HepG2 (cell line): ENCODE results near the gene KAT6B. TPM values are rescaled to one million over a fixed set of nuclear protein-coding genes. Genes with fewer than 3 reads are reported as not detected.

Source experiments
- CENPT ChIP-seq: sonication (generic); formaldehyde crosslinking; IDR thresholded peaks from 2 replicates; pipeline ENCODE4 v1.8.0; 2022; ENCODE audit warnings: low read depth, mild to moderate bottlenecking, moderate library complexity, missing genetic modification reagents
- GABPB1 ChIP-seq: IDR thresholded peaks from 2 replicates; pipeline ENCODE4 v1.6.1; 2016; ENCODE audit warnings: mild to moderate bottlenecking, missing genetic modification reagents, moderate library complexity, missing compliant biosample characterization
- HMG20B ChIP-seq: conservative IDR thresholded peaks from 2 replicates; pipeline ENCODE4 v1.6.1; 2016; ENCODE audit warnings: missing genetic modification reagents, missing compliant biosample characterization
- JUN ChIP-seq: sonication (generic); formaldehyde crosslinking; IDR thresholded peaks from 2 replicates; pipeline ENCODE4 v1.4.0; 2020; ENCODE audit warnings: mild to moderate bottlenecking, missing genetic modification reagents
- POGZ ChIP-seq: sonication (generic); formaldehyde crosslinking; IDR thresholded peaks from 2 replicates; pipeline ENCODE4 v1.4.0; 2020; ENCODE audit warnings: mild to moderate bottlenecking, missing genetic modification reagents
- SMAD9 ChIP-seq: sonication (generic); formaldehyde crosslinking; IDR thresholded peaks from 2 replicates; pipeline ENCODE4 v1.5.1; 2020; ENCODE audit warnings: mild to moderate bottlenecking, missing genetic modification reagents
- ZNF841 ChIP-seq: sonication (generic); formaldehyde crosslinking; IDR thresholded peaks from 2 replicates; pipeline ENCODE4 v1.8.1; 2023; ENCODE audit warnings: missing genetic modification reagents, borderline replicate concordance
- polyA plus RNA-seq, 8 experiments: library from polyadenylated mRNA; depleted of rRNA in 3 of 8; stranded (reverse) in 7 of 8; unstranded in 1 of 8; fragments of >200 nt; fragmentation: Illumina TruSeq in 4 of 8; extraction: Trizol in 4 of 8; gene quantifications; 2 replicates each; pipeline versions ENCODE4 v1.2.1 to v1.2.3, GENCODE V29; 2011 to 2016; ENCODE audit warnings: low read depth in 4 of 8, missing spikeins in 1 of 8, mixed read lengths in 1 of 8; ENCODE audit not compliant: insufficient read depth in 1 of 8
- total RNA-seq, 5 experiments: library from RNA; depleted of rRNA; stranded (reverse); fragments of >200 nt; fragmentation: Illumina TruSeq; extraction: Trizol; gene quantifications; 2 replicates each; pipeline ENCODE4 v1.2.3, GENCODE V29; 2016; ENCODE audit warnings: low read depth in 1 of 5
- TF ChIP-seq, protein P1 (sequence below): sonication (generic); formaldehyde crosslinking; IDR thresholded peaks from 2 replicates; pipeline ENCODE4 v1.5.0; 2020; ENCODE audit warnings: mild to moderate bottlenecking, missing genetic modification reagents, borderline replicate concordance
- TF ChIP-seq, protein P2 (sequence below): sonication (generic); formaldehyde crosslinking; IDR thresholded peaks from 2 replicates; pipeline ENCODE4 v1.9.0; 2021; ENCODE audit warnings: mild to moderate bottlenecking, missing genetic modification reagents

KAT6B gene
- total and polyA plus RNA-seq, 2 of the 13 experiments (the other 11 are each of a cell fraction or from before 2014, with no cell fraction given) = 3.0 to 9.5 TPM

DNA sequence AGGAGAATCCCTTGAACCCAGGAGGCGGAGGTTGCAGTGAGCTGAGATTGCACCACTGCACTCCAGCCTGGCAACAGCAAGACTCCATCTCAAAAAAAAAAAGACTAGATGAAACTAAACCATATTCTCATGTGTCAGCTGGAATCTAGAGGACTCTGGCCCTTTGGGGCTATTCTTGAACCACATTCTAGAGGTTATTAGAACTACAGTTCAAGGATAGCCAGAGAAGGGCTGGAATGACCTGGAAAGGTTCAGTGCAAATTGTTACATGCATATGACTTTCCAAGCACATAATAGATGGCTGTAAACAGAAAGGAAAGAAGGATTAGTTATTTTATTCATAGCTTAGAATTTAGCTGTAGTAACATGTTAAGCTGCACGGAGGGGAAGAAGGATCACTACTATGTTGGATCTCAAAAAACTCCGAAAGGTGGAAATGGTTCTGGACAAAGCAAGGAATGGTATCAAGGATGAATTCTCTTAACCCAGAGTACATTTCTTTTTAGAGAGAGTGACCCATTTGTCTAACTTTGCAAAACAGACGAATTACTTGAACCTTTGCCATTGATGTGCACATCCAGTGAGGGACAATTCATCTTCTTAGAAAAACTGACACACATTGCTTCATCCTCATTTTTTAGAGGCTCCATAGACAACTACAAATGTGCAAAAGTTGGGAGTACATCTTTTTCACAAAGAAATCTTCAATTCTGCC lies 161.1 kb downstream of the KAT6B start (continued):
- TF ChIP-seq CENPT = no peak
- TF ChIP-seq SMAD9 (CRISPR knock-in tag) = no peak
- TF ChIP-seq, protein P1, sequence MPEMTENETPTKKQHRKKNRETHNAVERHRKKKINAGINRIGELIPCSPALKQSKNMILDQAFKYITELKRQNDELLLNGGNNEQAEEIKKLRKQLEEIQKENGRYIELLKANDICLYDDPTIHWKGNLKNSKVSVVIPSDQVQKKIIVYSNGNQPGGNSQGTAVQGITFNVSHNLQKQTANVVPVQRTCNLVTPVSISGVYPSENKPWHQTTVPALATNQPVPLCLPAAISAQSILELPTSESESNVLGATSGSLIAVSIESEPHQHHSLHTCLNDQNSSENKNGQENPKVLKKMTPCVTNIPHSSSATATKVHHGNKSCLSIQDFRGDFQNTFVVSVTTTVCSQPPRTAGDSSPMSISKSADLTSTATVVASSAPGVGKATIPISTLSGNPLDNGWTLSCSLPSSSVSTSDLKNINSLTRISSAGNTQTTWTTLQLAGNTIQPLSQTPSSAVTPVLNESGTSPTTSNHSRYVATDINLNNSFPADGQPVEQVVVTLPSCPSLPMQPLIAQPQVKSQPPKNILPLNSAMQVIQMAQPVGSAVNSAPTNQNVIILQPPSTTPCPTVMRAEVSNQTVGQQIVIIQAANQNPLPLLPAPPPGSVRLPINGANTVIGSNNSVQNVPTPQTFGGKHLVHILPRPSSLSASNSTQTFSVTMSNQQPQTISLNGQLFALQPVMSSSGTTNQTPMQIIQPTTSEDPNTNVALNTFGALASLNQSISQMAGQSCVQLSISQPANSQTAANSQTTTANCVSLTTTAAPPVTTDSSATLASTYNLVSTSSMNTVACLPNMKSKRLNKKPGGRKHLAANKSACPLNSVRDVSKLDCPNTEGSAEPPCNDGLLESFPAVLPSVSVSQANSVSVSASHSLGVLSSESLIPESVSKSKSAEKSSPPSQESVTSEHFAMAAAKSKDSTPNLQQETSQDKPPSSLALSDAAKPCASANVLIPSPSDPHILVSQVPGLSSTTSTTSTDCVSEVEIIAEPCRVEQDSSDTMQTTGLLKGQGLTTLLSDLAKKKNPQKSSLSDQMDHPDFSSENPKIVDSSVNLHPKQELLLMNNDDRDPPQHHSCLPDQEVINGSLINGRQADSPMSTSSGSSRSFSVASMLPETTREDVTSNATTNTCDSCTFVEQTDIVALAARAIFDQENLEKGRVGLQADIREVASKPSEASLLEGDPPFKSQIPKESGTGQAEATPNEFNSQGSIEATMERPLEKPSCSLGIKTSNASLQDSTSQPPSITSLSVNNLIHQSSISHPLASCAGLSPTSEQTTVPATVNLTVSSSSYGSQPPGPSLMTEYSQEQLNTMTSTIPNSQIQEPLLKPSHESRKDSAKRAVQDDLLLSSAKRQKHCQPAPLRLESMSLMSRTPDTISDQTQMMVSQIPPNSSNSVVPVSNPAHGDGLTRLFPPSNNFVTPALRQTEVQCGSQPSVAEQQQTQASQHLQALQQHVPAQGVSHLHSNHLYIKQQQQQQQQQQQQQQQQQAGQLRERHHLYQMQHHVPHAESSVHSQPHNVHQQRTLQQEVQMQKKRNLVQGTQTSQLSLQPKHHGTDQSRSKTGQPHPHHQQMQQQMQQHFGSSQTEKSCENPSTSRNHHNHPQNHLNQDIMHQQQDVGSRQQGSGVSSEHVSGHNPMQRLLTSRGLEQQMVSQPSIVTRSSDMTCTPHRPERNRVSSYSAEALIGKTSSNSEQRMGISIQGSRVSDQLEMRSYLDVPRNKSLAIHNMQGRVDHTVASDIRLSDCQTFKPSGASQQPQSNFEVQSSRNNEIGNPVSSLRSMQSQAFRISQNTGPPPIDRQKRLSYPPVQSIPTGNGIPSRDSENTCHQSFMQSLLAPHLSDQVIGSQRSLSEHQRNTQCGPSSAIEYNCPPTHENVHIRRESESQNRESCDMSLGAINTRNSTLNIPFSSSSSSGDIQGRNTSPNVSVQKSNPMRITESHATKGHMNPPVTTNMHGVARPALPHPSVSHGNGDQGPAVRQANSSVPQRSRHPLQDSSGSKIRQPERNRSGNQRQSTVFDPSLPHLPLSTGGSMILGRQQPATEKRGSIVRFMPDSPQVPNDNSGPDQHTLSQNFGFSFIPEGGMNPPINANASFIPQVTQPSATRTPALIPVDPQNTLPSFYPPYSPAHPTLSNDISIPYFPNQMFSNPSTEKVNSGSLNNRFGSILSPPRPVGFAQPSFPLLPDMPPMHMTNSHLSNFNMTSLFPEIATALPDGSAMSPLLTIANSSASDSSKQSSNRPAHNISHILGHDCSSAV = no peak
- no peak for TF ChIP-seq JUN (CRISPR knock-in tag)
- no peak for TF ChIP-seq POGZ (CRISPR knock-in tag)
- TF ChIP-seq HMG20B (CRISPR knock-in tag) = no peak
- no peak for TF ChIP-seq GABPB1 (CRISPR knock-in tag)
- TF ChIP-seq ZNF841 (CRISPR knock-in tag) = no peak
- TF ChIP-seq, protein P2, sequence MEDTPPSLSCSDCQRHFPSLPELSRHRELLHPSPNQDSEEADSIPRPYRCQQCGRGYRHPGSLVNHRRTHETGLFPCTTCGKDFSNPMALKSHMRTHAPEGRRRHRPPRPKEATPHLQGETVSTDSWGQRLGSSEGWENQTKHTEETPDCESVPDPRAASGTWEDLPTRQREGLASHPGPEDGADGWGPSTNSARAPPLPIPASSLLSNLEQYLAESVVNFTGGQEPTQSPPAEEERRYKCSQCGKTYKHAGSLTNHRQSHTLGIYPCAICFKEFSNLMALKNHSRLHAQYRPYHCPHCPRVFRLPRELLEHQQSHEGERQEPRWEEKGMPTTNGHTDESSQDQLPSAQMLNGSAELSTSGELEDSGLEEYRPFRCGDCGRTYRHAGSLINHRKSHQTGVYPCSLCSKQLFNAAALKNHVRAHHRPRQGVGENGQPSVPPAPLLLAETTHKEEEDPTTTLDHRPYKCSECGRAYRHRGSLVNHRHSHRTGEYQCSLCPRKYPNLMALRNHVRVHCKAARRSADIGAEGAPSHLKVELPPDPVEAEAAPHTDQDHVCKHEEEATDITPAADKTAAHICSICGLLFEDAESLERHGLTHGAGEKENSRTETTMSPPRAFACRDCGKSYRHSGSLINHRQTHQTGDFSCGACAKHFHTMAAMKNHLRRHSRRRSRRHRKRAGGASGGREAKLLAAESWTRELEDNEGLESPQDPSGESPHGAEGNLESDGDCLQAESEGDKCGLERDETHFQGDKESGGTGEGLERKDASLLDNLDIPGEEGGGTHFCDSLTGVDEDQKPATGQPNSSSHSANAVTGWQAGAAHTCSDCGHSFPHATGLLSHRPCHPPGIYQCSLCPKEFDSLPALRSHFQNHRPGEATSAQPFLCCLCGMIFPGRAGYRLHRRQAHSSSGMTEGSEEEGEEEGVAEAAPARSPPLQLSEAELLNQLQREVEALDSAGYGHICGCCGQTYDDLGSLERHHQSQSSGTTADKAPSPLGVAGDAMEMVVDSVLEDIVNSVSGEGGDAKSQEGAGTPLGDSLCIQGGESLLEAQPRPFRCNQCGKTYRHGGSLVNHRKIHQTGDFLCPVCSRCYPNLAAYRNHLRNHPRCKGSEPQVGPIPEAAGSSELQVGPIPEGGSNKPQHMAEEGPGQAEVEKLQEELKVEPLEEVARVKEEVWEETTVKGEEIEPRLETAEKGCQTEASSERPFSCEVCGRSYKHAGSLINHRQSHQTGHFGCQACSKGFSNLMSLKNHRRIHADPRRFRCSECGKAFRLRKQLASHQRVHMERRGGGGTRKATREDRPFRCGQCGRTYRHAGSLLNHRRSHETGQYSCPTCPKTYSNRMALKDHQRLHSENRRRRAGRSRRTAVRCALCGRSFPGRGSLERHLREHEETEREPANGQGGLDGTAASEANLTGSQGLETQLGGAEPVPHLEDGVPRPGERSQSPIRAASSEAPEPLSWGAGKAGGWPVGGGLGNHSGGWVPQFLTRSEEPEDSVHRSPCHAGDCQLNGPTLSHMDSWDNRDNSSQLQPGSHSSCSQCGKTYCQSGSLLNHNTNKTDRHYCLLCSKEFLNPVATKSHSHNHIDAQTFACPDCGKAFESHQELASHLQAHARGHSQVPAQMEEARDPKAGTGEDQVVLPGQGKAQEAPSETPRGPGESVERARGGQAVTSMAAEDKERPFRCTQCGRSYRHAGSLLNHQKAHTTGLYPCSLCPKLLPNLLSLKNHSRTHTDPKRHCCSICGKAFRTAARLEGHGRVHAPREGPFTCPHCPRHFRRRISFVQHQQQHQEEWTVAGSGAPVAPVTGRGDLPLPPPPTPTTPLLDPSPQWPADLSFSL = no peak
